Left cardiac atrium (tissue), 4 donors: ENCODE measurements around the gene ACTG1. TPM values are rescaled to one million over a fixed set of nuclear protein-coding genes. Genes with fewer than 3 reads are reported as not detected.

ENCODE experiments used
- ATAC-seq, 2 donors: fragments of 200-7000 bp; cut with Tn5 transposase; one replicate each; pipeline ENCODE4 v1.9.1; 2020; ENCODE audit warnings: mild to moderate bottlenecking in 2 of 2, moderate library complexity in 2 of 2
- DNase-seq: peaks from one replicate; pipeline ENCODE4 v3.0.0-alpha.2; 2020
- intact Hi-C, 2 donors: fragments of 100-400 bp; cut with DNase I; formaldehyde crosslinking; loops; one replicate each; pipeline versions ENCODE4 v1.14.1 to v1.15.1; 2022 to 2023
- total RNA-seq, 2 donors: library from RNA; stranded (reverse); fragmentation: NEBNext Ultra II Directional; extraction: Animal tissue kit (Norgen Biotek cat#: 25700); gene quantifications; one replicate each; pipeline ENCODE4 v1.2.1, GENCODE V29; 2021
- donor health status: DM: no; HTN: yes; CAD: no.
- donor health status: DM: no; HTN: yes; CAD: no; lungs with severe emphysema.
- donor health status: DM: yes; HTN: yes; CAD: no.
- donor health status: Dilated cardiomyopathy.

ACTG1 gene
- total RNA-seq, 2 donors from 2014 or later, result 663 to 1,095 TPM

- DNase-seq, result no peak
- ATAC-seq, result no peak
- intact Hi-C loops, result no loop called here
Observed at GRCh38 chr17:81522491-81523401, 10.1 kb upstream of the ACTG1 start.

- intact Hi-C loops, result no loop called here
- no peak for DNase-seq
- no peak for ATAC-seq
Observed at GRCh38 chr17:81520021-81520901, 7.7 kb upstream of the ACTG1 start.

DNA sequence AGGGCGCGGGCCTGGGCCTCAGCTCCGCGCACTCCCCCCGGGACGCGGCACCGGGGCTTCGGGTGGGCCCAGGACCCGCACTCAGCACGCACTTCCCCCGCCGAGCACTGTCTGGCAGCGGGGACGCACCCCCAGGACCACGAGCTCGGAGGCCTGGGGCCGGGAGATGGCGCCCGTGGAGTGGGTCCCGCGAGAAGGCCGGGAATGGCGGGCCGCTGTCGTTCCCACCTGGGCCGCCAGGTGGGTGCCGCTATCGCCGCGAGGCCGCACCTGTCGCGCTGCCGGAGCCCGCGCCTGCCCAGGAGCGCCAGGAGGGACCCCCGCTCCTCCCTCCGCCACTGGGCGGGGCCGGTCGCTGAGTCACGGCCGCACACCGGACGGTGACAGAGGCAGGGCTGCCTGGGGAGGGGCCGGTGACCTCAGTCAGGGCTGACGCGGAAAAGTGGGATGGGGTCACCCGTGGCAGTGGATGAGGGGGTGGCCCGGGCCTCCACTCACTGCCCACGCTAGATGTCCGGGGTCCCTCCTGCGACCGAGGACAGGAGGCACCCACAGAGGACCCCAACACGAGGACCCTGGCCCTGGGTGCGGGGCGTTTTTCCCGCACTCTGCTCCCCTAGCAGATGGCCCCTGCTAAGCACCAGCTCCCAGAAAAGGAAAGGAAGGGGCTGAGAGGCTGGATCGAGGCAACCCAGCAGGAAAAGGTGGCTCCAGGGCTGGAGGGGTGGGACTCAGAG is 6.9 kb upstream of the ACTG1 start:
- ATAC-seq (peak; percentile 6 to 22), DNase-seq (peak; percentile 45)
- intact Hi-C loops, result loop anchor here in 1 of 2 donors (5.0 kb wide), 2 partner anchors 33 to 83 kb away; partner anchors contain the start of gene FAAP100

- peak; percentile 66 for DNase-seq
- peak; percentile 18 to 43 for ATAC-seq
- intact Hi-C loops, result loop anchor here in 1 of 2 donors (5.0 kb wide), 2 partner anchors 33 to 83 kb away; partner anchors contain the start of gene FAAP100
Observed at GRCh38 chr17:81518785-81519283, 6.2 kb upstream of the ACTG1 start.

DNA sequence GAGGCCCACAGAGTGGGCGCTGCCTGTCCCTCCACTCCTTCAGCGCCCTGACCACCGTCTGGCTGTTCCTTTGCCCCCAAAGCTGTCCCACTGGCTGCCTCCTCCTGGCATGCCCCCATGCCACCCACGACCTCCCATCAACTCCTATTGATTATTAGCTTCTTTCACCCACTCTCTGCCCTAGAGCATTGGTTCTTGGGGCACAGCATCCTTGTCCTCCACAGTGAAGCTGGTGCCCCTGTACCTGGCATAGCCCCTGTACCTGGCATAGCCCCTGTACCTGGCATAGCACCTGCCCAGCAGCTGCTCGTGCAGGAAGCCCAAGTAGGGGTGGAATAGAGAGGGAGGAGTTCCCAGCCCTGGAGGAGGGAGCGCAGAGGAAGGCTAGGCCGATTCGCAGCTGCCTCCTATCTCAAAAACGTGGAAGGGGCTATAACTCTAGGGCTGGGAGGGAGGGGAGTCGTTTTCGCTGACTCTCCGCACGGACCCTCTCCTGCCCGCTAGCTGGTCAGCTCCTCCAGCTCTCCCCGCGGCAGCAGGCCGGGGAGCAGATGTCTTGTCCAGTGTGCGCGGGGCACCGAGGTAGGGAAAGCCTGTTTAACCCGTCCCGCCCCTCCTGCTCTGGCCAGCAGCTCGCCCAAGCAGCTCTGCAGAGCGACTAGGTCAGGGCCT is 5.7 kb upstream of the ACTG1 start:
- peak; percentile 1 for ATAC-seq
- DNase-seq, result no peak
- intact Hi-C loops, result loop anchor here in 1 of 2 donors (5.0 kb wide), 2 partner anchors 34 to 84 kb away; partner anchors contain the start of gene FAAP100

DNA sequence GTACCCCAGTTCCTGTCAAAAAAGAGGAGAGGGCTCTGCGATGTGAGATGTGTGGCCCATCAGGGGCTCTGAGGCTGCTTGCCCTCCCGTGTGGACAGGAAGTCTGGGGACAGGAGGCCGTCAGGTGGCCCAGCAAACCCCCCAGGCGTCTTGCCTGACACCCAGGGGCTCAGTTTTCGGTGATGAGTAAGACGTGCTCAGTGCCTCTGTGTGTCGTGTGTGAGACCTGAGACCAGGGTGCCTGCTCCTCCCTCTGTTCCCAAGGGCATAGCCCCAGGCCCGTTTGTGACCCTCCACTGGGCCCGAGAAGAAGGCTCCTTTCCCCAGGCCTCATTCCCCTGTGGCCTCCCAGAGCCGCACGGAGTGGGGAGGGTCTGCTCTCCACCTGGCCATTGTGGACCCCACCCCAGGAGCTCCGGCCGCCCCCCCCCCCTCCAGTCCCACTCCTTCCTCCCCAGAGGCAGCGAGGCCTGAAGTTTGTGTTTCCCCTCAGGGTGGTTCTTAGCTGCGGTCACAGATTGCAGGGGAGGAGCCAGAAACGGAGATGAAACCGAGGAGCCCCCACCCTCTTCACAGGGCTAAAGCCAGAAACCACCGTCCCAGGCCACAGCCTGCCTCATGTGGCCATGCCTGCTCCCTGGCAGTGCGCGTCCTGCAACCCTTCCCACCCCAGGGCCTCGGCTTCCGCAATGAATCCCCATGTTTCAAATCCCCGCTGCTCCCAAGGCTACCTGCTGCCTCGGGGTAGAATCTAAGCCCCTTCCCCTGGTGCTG is 4.9 kb upstream of the ACTG1 start:
- intact Hi-C loops, result loop anchor here in 1 of 2 donors (5.0 kb wide), 2 partner anchors 35 to 85 kb away; partner anchors contain the start of gene FAAP100
- ATAC-seq, result no peak
- peak; percentile 34 for DNase-seq

- no peak for ATAC-seq
- intact Hi-C loops, result loop anchor here in 1 of 2 donors (5.0 kb wide), 2 partner anchors 35 to 85 kb away; partner anchors contain the start of gene FAAP100
- DNase-seq, result no peak
Observed at GRCh38 chr17:81517009-81517338, 4.4 kb upstream of the ACTG1 start.

DNA sequence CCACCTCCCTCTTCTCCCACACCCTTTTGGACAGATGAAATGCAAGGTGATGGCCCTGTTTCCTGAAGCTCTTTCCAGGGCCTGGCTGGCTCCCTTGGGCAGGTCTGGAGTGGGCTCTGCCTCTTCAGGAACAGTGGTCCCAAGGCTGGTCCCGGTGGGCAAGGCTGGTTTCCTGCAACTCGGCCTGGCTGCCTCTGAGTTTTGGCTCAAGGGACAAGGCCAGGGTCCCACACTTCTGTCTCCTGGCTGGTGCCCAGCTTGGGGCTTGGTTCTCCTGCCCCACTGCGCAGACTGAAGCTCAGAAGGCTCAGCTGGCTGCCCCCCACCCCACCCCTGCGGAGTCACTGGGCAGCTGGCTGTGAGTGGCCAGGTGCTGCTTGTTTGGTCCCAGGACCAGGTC is 3.8 kb upstream of the ACTG1 start:
- DNase-seq (no peak), ATAC-seq (no peak)
- intact Hi-C loops, result loop anchor here in 1 of 2 donors (5.0 kb wide), 2 partner anchors 36 to 86 kb away; partner anchors contain the start of gene FAAP100

GRCh38 chr17:81515530-81516041 is 3.0 kb upstream of the ACTG1 start:
- no peak for DNase-seq
- ATAC-seq, result no peak

GRCh38 chr17:81514739-81515529 is 2.3 kb upstream of the ACTG1 start:
- intact Hi-C loops, result loop anchor here in 1 of 2 donors (5.0 kb wide), 2 partner anchors 37 to 87 kb away; partner anchors contain the start of gene FAAP100
- peak; percentile 39 to 48 for ATAC-seq

More at GRCh38 chr17:81515530-81516041, 3.0 kb upstream of the ACTG1 start:
- intact Hi-C loops, result loop anchor here in 1 of 2 donors (5.0 kb wide), 2 partner anchors 37 to 87 kb away; partner anchors contain the start of gene FAAP100

GRCh38 chr17:81514489-81514738 is 1.8 kb upstream of the ACTG1 start:
- ATAC-seq (no peak), DNase-seq (no peak)
- intact Hi-C loops, result no loop called here

More at GRCh38 chr17:81514739-81515529, 2.3 kb upstream of the ACTG1 start:
- DNase-seq, result peak; percentile 89

DNA sequence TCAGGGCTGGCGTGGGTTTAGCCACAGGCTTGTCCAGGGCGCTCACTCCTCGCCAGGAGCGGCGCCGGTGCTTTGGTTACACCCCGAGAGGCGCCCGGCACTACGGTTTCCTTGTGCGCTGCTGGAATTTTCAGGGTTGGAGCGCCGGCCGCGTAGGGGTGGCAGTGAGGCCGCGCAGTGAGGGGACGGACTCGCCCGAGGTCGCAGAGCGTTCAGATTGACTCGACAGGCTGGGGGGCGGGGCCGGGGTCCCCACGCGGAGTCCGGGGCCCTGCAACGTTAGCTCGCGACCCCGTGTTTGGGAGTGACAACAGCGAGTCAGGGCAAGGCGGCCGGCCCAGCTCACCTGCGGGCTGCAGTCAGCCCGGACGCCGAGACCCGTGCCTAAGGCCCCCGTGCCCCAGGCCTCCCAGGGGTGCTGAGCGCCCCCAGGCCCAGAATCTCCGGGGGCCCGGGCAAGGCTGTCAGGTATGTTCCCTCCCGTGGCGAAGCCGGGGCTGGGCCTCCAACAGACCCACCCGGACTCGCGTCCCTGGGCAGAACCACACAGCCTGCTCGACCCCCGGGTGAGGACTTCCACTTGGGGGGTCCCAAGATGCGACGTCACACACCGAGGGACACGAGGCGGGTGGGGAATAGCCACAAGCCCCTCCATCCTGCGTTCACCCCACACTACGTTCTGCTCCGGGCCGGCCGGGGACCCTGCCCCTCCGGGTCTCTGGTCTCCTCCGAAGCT is 1.3 kb upstream of the ACTG1 start:
- DNase-seq, result peak; percentile 77
- ATAC-seq, result peak; percentile 9 to 13
- intact Hi-C loops, result no loop called here

DNA sequence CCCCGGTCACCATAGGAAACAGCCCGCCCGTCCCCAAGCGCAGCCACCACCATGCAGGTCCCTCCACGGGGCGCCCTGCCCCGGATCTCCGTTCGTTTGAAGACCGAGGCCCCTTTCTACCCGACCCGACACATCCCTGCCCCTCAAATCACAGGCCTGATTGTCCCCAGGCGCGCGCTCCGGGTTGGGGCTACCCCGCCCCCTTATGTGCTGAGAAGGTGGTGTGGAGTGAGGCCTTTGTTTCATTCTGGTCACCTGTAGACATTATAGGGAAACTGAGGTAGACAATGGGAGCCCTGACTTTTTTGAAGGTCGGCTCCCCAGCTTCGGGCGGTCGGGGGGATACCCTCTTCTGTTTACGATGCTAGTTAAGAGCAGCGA is 763 bp upstream of the ACTG1 start:
- DNase-seq, result peak; percentile 67
- intact Hi-C loops, result no loop called here

GRCh38 chr17:81511804-81512561 is 616 bp downstream of the ACTG1 start:
- ATAC-seq (peak; percentile 2 to 6), DNase-seq (peak; percentile 54)
- intact Hi-C loops, result loop anchor here in 1 of 2 donors (2.0 kb wide), 1 partner anchor 115 kb away; no protein-coding TSS in a partner anchor

More for the DNA sequence above, 763 bp upstream of the ACTG1 start:
- ATAC-seq, result peak; percentile 4 to 13

DNA sequence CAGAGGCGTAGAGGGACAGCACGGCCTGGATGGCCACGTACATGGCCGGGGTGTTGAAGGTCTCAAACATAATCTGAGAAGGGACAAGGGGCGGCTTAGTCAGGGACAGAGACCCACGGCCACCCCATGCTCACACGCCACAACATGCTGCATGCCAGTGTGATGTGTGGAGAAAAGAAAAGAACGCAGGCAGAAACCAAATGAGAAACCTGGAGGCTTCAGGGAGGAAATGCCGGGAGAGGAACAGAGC is 1.1 kb downstream of the ACTG1 start:
- no peak for ATAC-seq
- intact Hi-C loops, result loop anchor here in 1 of 2 donors (2.0 kb wide), 1 partner anchor 115 kb away; no protein-coding TSS in a partner anchor
- DNase-seq, result no peak
